HTERT RPE-1 (cell line): ENCODE measurements around the gene TTC9.

Experiments used
- in situ Hi-C: fragments of 300-500 bp; cut with MboI; formaldehyde crosslinking; loops from 4 replicates; pipeline ENCODE4 v1.14.3; 2020; ENCODE audit warnings: low sequenced_read_pairs

TTC9 gene

DNA sequence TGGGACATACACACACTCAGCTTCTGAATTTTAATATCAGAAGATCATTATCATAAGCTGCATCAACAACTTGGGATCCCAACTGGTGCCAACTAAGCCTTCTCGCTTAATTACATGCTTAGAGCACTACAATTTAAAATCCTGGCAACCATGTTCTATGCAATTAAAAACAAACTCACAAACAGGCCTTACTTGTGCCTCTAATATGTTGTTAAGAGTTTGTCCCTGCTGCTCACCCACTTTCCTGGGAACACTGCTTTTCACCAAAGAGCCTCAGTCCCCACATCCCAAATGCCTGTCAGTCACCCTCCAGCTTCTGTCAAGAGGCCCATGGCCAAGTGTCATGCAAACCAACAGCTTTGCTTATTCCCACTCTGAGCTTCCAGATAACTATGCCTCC is 69.7 kb downstream of the TTC9 start:
- in situ Hi-C loops = no loop called here

DNA sequence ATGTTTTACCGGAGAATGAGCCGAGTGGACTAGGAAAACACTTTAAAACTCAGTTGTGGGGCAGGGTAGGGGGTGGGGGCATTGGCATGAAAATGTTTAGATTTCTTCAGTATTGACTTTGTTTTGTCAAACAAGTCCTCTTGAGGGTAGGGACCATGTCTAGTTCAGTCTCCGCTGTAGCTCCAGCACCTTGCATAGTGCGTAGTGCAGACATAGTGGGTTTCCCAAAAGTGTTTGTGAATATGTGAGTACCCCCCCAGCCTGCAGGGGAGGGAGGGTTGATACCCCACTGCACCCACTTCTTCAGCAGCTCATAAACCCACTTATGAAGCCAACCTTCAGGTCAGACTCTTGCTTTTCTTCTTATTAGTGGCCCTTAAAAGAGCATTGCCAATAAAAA is 71.4 kb downstream of the TTC9 start:
- in situ Hi-C loops = no loop called here

DNA sequence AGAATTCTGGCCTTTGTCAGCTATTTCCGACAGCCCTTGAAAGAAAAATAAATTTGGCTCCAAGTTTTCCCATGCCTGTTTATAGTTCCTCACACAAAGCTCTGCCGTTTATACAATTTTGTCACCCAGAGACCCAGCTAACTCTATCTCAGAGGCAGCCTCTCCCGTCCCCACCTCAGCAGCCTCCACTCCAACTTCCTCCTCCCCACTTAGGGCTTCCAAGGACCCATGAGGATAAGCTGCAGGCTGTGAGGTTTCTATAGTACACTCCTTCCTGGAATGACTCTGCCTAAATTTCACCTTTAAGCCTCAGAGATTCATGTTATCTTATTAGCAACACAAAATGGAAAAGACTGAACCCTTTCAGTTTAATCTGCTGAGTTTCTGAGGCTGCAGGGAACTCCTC is 71.8 kb downstream of the TTC9 start:
- in situ Hi-C loops = no loop called here

DNA sequence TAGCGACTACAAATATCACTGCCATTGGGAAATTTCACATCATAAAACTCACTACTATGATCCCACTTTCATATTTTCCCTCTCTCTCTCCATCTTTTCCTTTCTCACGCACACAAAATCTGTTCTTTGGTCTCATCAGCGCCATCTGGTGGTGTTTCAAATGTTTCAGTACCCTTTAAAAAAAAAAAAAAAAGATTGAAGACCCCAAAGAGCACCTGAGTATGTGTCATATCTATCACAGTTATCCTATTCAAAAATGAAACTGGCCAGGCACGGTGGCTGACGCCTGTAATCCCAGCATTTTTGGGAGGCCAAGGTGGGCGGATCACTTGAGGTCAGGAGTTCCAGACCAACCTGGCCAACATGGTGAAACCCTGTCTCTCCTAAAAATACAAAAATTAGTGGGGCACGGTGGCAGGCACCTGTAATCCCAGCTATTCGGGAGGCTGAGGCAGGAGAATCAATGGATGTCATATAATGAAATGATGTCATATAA is 72.4 kb downstream of the TTC9 start:
- in situ Hi-C loops = no loop called here

DNA sequence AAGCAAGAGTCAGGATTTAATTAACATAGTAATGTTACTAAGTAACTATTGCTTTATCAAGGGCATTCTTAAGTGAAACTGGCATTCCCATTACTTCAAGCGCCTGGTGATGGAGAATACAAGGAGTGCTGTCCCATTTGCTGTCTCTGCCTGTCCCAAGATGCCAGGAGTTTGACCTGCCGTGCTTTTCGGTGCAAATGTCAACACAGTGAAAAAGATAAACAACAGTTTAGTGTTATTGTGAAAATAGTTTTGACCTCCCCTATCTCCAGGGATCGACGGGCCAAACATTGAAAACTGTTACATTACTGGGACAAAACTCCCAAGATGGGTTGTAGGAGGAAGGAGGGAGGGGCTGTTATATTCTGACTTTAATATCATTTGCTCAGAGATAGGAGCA is 74.8 kb downstream of the TTC9 start:
- in situ Hi-C loops = no loop called here

DNA sequence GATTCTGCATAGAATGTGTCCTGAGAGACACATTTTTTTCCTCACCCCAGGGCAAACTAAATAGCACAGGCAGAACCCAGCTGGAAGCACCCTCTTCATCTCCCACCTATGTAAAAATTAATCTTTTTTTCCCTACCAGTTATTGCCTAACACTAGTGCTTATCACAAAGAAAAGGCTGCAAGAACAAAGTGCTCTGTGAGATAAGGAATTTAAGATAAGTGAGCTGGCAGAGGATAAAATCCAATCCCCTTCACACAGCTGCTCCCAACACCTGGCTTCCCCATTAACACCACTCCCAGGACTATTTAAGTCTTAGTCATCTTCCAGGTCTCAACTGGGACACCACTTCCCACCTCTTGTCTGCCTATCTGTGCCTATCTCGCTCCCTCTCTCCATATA is 75.2 kb downstream of the TTC9 start:
- in situ Hi-C loops = no loop called here

DNA sequence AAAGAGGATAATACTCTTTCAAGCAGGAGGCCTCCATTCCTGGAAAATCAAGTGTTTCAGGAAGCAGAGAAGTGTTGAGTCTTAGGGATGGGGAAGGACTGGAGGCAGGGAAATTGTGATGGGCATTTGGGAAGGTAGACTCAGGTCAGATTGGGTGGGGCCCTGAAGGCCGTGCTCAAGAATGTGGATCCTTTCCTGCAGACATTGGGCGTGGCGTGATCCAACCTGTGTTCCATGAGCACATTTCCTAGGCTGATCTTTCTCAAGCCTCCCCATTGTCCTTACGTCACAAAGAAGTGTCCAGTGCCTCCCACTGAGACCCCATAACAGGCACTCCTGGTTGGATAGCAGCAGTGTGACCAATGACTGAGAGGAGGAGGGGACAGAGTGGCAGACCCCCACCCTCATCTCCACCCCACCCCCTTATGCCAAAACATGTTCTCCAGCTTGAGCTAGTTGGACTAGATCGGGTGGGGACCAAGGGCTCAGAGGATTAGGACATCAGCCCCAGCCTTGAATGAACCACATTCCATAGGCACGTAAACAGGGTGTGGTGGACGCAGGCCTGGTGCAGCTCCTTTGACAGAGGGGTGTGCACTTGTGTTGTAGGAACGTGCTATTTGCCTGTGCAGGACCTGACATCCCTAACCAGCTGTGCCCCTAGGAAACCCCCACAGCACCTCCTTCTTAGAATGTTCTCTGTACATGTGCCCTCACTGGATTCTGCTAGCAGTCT is 76.8 kb downstream of the TTC9 start:
- in situ Hi-C loops = no loop called here

DNA sequence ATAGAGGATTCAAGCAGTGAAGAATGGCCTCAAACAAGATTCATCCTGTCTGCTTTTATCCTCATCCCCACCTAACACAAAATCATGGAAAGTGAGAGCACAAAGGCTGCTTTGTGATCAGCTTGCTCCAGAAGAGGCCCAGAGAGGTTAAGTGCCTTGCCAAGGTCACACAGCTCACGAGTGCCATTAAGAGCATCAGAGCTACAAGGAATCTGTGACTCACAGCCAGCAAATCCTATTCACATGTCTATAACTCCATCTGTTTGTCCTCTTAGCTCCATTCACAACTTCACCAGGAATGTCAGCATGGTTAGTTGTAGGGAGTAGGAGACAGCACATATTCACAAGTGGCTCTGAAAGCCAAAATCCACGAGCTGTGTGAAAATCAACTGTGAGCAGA is 79.8 kb downstream of the TTC9 start:
- in situ Hi-C loops = no loop called here

DNA sequence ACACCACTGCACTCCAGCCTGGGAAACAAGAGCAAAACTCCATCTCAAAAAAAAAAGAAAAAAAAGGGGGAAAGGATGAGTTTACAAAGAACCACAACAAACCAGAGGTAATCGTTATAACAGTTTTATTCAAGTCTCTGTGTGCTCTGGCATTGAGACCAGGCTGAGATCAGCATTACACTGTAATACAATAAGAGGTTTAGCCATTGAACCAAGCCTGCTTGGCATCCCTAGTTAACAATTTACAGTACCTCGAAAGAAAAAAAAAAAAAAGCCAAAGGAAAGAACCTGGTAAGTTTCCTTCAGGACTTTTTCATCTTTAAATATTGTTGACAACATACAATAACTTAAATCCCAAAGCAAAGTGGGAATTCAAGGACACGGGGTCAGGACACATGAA is 80.7 kb downstream of the TTC9 start:
- in situ Hi-C loops = no loop called here

DNA sequence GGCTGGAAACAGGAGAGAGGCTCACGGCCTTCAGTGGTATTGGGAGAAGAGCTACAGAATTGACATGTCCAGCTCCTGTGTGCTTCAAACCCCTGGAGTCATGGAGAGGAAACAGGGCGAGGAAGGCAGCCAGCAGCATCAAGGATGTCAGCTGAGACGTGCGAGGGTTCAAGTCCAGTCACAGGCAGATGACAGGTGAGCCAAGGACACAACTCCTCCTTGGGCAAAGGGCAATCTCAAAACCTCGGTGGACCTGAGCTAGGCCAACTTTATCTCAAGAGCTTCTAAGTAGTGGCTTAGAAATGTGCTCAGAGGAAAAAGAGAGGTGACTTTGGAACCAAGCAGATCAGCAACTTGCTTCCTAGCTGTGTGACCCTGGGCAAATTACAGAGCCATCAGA is 81.6 kb downstream of the TTC9 start:
- in situ Hi-C loops = no loop called here

DNA sequence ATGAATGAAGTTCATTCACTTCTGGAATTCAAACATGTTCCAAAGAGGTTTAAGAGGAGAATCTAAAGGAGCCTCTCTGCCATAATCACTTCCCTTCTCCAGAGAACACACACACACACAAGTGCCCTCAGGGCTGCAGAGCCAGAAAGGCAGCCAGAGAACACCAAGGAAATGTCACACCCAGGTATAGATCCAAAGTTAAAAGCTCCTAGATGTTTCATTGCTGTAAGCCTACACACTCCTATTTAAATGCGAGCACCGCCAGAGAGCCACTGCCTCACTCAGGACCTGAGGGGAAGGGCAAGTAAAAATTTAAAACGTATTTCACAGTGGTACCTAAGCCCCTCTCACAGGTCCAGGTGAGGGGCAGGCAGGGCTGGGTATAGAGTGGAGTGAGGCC is 82.4 kb downstream of the TTC9 start:
- in situ Hi-C loops = no loop called here

DNA sequence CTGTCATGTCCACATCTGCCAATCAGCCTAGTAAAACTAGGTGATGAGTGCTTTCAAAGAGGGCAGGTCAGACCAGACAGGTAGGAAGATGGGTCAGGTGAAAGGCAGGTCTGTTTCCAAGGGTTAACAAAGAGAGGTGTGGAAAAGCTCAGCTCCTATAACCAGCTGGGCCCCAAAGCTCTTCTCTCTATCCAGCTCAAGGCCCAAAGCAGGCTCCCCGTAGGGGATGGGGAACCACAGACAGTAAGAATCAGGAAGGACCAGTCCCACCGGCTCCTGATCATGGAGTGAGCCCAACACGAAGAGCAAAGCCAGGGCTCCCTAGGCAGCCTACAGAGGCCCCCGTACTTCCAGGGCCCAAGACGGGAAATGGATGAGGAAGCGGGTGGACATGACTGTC is 83.2 kb downstream of the TTC9 start:
- in situ Hi-C loops = no loop called here
